HG02981 (cell line): Measurements from ENCODE around the gene MPP3.

ENCODE experiments used
- ATAC-seq: cut with Tn5 transposase; IDR thresholded peaks from one replicate; pipeline ENCODE4 v1.9.1; 2021; ENCODE audit warnings: mild to moderate bottlenecking, moderate library complexity; ENCODE audit not compliant: unreplicated experiment

Gene MPP3

DNA sequence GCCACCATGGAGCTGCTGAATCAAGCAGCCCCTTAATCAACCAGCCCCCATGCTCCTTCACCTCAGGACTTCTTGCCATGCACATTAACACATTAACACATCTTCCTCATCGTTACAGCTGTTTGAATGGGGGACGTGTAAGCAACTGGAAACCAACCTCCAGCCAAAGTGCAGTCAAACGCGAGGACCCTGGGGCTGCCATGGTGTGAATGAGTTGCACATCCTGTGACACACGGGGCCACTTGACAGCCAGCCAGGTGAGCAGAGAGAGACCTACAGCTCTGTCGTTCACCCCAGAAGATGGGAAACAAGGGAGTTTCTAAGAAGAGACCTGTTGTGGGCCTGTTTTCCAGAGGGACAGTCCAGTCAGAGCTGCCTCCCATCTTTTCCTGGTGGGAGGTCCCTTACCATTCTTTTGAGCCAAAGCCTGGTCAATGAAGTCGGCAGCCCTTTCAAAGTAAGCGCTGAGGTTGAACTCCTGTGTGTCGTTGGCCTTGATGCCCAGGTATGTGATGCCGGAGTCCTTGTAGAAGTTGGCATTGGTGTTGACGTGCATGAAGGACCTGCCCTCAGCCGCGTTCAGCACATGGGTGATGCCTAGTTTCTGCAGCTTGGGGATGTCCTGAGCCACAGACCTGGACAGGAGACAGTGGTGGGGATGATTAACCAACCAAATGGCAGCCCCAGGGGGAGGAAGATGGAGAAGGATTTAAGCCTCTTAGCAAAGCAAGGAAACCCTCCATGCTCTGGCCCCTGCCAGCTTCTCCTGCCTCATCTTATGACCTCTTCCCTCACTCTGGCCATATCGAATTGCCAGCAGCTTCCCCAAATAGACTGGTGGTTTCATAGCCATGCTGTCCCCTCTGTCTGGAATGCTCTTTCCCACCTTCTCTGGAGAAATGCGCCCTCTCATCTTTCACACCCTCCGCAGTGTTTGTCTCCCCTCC is 58.4 kb downstream of the MPP3 start:
- ATAC-seq = no peak

DNA sequence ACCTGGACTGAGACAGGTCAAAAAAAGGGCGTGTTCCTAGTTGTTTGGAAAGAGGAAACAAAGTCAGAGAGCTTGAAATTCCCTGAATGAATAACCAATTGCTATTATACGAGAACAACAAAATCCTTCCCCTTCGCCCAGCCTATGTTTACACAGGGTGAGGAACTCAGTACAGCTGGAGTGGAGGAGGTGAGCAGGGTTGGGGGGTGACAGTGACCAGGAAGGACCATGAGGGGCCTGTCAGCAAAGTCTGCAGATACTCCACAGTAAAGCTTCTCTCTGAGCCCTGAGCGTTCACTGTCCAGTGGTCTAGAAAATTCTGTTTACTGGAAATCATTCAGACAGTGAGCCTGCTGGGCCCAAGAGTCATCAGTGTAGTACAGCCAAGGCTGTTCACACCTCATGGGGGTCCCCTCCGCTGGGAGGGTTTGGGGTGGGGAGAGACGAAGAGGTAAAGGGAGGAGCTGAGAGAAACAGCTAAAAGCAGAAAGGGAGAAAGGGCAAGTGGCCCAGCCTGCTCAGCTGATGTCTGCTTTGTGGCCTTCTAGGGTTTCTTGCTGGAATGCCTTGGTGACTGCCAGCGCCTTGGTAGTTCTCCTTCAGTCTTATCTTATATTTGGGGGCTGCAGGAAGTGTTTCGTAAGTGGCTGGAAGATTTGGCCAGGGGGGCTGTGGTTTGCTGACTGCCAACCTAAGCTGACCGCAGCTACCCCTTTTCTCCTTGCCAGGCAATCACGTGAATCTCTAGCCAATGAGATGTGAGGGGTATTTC is 59.9 kb downstream of the MPP3 start:
- no peak for ATAC-seq

DNA sequence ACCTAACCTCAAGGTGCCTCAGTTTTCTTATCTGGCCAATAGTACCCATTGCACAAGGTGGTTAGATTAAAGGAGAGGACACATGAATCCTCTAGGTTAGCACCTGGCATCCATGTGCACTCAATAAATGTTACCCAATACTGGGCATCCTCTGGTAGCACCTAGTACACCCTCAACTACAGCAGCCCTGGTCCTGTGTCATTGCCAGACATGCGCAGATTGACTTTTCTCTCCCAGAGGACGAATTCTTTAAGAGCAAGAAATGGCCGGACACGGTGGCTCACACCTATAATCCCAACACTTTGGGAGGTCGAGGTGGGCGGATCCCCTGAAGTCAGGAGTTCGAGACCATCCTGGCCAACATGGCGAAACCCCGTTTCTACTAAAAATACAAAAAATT is 61.5 kb downstream of the MPP3 start:
- no peak for ATAC-seq

DNA sequence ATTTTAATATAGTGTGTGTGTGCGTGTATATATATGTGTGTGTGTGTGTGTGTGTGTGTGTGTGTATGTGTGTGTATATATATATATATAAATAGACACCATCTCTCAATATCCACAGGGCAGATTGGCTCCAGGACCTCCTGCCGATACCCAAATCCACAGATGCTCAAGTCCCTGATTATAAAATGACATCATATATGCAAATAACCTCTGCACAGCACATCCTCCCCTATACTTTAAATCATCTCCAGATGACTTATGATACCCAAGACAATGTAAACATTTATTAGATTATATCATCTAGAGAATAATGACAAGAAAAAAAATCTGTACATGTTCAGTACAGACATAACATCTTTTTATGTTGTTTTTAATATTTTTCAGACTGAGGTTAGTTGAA is 62.0 kb downstream of the MPP3 start:
- ATAC-seq = no peak

DNA sequence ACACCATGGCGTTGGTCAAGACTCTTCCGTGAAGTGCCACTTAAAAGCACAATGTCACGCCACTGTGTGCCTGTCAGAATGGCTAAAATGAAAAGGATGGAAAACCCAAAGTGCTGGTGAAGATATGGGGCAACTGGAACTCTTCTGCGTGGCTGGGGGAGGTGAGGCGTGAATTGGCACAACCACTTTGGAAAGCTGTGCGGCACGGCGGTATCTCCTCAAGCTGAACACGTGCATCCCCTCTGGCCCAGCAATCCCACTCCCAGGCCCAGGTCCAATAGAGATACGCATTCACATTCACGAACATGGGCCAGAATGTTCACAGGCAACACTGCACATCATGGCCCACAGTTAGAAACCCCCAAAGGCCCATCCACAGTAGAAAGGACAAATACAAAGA is 63.1 kb downstream of the MPP3 start:
- ATAC-seq = no peak

DNA sequence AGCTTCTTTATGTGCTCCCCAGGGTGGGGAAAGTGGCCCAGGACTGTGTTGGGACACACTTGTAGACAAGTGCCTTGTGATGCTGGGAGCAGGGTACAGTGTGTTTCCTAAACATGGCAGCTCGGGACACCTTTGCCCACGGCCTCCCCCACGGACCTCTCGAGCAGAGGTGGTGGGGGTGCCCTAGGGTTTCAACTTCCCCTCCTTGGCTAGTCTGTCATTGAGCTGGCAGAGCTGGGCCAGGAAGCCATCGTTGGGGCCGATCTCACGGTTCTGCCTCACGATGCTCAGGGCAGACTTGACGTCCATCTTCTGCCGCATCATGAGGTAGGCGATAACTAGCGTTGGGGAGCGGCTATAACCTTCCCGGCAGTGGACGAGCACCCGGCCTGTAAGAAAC is 63.5 kb downstream of the MPP3 start:
- ATAC-seq = no peak

DNA sequence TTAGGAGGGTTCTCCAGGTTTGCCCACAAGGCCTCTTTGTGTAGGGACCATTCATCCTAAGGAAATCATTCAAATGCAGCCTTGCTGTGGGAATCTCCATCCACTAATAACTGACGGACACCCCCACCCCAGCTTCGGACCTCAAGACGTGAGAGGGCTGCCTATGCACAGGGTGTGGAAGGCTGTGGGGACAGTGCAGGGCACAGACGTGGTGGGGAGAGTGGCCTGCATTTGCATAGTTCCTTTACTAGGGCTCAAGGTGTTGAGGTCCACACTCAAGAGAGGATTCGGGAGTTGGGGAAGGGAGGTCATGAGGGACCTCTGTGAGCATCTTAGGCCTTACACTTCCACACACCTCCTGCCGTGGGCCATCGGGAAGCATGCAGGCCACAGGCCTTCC is 64.0 kb downstream of the MPP3 start:
- no peak for ATAC-seq

DNA sequence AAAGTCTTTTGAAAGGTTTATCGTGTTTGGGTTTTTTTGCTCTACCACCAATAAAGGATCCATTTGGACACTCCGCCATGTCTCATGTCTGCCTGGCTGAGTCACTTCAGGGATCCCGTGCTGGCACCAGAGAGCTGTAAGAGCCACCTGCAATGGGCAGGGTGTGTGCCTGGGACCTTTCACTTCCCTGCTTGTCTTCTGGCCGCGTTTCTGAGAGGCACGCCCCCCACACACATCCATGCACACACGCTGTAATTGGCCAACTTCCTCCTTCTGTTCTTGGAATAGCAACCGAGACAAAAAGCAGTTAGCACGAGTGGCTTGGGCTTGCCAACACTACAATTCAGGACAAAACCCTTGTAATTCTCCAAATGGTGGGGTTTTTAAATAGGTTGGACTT is 64.6 kb downstream of the MPP3 start:
- no peak for ATAC-seq

DNA sequence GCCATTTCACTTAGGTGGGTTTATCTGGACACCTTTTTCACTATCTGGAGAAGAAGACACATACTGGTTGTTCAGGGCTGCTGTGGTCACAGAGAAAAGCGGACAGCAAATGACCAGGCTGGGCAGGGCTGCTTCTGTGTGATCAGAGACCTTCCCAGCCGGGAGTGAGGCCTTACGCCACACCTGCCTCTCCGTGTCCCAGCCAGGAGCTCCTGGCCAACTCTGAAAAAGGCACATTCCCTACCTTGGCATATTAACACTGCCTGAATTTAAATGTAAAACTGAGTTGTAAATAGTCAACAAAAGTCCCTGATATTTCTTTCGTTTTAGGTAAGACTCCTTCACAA is 65.3 kb downstream of the MPP3 start:
- no peak for ATAC-seq

DNA sequence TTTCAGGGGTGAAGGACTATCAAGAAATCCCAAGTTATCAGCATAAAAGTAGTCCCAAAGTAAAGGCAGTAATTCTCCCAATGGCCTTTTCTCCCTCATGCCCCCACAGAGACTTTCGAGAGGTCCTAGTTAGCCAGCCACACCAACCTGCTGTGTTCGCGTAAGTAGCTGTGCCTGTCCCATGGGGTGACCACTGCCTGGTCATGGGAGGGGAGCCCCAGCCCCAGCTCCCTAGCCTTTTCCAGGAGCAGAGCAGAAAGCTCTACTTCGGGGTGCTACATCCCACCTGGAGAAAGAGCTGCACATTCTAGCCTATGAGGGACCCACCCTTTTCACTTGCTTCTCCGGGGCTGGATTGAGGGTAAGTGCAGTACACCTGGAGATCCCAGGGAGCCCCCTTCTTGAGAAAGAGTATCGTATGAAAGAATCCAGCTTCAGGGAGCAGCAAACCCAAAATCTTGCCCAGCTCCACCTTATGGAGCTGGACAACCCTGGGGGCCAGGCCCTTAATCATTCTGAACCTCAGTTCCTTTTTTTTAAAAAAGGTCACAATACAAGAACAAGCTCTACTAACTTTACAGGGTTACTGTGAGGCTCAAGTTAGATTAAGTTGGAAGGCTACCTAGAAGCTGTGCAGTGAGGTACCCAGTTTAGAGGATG is 65.8 kb downstream of the MPP3 start:
- no peak for ATAC-seq

DNA sequence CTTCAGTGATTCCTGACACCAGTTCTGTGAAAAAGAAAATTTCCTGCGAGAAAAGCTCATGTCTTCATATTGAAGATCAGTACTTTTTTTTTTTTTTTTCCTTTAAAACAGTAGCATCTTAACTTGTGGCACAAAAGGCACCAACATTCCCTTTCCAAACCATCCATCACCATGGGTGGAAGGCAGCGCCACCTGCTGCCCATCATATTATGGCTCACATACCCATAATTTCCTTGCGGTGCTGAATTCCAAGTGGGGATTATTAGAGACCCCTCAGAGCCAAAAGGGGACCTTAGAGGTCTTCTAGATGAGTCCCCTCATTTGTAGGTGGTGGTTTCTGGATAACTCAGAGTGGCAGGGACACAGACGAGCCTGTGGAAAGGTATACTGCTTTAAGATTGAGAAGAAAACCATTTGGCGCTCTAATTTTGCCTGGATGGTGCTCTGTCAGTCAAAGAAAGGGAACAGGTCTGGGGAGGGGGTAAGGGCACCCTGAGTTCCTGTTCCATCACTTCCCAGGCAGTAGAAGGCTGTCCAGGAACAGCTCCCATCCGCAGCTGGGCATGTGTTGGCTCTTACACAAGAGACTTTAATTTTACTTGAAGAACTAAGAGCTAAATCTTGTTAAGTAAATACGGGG is 66.4 kb downstream of the MPP3 start:
- no peak for ATAC-seq

DNA sequence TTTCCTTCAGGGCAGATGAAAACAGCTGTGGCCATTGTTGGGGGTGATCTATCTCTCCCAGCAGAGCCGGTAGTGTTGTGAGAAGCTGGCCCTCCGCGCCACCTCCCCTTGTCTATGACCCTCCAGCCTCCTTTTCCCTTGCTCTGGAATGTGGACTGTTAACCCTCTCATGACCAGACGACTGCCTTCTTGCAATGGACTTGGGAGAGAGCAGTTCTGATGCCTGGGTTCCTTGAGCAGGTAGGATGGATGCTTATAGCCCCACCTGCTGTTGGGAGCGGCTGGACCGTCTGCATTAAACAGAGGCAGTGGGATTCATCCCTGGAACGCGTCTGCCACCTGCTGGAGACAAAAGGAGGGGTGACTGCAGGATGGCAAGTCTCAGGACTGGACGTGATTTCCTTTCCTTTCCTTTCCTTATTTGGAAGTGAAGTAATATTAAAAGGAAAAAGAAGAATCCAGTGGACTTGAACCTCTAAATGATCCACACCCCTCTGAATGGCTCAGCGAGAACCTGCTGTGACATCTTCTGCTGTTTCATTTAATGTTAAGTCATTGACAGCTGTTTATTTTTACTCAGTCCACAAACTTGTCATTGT is 72.6 kb downstream of the MPP3 start:
- ATAC-seq = peak; percentile 57

DNA sequence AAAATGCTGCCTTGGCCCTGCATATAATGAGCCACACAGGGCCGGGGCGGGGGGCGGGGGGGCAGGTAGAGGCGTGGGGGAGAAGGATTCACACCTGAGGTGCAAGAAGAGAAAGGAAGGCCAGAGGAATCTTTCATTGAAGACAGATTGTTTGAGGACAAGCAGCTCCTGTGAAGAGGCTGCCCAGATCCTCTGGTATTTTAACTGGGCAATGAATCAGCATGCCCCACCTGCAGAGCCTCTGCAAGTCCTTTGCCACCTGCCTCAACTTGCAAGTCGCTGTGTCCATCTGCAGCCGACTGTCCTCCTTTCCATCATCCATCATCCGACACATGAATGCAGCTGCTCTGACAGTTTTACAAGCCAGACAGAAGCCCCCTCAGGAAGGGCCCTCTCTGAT is 73.1 kb downstream of the MPP3 start:
- ATAC-seq = no peak

DNA sequence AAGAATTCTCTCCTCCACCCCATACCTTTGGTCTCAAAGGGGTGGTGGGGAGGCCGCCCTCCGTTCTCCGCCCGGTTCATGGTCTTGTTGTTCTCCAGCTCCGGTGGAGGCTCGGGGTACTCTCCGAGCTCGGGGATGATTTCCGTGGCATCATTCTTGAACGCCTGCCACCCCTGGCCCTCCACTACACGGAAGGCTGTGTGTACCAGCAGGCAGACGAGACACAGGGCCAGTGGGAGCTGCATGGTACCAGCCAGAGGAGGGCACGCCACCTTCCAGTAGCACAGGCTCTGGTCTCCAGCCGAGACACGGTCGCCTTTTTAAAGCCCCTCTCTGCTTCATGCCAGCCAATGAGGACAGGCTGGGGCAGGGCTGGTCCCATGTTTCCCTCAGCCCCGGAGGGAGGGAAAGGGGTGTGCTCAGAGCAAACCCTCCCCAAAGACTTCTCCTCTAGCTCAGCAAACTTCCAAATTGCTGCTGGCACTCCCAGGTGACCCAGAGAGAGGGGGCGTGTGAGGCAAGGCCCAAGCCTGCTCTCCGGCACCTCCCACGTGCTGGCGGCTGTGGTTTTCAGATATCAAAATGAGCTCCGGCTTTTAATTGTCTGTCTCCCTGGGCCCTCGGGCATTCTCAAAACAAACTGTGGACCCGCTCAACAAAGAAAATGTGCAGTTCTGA is 74.3 kb downstream of the MPP3 start, which contains the start of gene SOST:
TSS of gene SOST (minus strand) at position 295 of the 678 bp plus-strand sequence. CDS start at position 245, 50 bp downstream.
- no peak for ATAC-seq

DNA sequence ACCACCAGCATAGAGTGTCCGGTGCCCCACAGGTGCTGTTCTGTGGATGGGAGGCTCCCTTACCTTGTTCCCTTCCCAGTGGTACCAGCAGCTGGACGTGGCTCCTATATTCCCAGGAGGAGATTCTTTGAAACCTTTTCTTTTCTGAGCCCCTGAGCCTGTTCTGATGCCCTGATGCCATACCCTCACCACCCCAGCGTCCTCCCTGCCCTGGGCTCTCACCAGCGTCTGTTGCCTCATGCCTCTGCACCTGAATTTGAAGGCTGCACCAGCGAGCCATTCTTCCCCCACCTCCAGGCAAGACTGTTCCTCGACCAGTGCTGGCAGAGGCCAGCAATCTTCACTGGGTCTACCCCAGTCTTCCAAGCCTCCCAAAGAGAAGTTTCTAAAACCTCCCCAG is 74.9 kb downstream of the MPP3 start:
- no peak for ATAC-seq

DNA sequence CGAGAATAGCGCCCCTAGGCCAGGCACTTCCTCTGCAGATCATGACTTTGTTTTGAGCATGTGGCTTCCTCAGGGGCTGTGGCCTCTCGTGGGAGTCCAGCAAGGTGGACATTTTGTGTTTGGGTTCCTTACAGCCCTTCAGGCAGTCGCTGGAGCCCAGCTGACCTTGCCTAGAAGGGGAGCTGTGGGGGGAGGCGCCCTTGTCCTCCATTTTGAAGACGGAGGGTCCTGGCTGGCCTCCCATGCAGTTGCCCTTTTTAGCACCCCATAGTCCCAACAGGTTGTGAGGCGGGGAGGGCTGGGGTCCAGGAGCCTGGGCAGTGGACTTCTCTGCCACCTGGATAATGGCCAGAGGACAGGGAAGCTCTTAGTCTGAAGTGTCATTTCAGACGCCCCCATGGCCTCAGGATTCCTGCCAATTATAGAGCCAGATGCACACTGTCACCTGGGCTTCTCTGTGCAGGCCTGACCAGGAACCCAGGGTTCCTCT is 75.7 kb downstream of the MPP3 start:
- no peak for ATAC-seq

DNA sequence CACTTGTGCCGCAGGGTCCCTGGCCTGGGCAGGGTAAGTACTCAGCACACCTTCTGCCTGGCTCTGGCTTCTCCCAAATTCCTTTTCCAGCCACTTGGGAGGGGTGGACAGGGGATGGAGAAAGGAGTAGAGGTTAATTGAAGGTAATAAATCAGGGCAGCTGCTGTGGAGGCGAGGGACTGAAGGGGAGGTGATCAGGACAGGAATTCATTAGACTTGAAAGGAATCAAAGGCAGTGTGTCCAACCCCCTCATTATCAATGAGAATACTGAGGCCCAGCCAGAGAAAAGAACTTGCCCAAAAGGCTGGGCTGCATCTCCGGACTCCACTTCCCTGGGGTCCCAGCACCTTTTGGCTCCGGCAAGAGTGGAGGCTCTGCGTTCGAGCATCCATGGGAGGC is 76.7 kb downstream of the MPP3 start:
- no peak for ATAC-seq

DNA sequence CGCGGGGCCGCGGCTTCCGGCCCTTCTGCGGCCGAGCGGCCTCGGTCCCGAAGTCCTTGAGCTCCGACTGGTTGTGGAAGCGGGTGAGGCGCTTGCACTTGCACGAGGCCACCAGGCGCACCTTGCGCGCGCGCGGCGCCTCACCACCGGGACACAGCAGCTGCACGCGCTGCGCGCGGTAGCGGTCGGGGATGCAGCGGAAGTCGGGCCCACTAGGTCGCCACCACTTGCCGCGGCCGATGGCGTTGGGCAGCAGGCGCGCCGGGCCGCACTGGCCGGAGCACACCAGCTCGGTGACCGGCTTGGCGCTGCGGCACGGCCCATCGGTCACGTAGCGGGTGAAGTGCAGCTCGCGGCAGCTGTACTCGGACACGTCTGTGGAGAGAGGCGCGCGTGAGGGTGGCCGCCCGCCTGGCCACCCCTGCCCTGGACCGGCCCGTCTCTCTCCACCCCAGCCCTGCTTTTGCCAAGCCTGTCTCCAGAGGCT is 77.5 kb downstream of the MPP3 start:
- ATAC-seq = no peak

DNA sequence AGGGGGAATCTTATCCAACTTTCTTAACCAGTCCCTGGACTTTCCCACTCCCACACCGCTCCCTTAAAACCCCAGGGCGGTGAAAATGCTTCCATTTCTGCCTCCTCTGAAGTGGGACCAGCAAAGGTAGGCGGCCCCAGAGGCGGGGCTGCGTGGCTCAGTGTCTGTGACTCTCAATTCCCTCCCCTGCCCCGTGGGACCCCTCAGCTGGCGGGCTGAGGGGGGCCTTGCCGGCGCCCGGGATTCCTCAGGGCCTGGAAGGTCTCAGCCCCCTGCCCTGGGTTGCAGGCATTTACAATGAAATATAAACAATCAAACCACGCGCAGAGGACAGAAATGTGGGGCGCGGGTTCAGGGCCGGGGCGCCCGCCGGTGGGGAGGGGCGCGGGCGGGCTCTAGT is 78.0 kb downstream of the MPP3 start:
- no peak for ATAC-seq
